Uterus (tissue), 2 donors: ENCODE measurements around the gene OR8S1.
"Not testable (repeated sequence)": the region's sequence is repeated elsewhere in the genome, so short reads cannot be mapped to it uniquely, and the experiment has no call there.

Experiments
- POLR2A ChIP-seq, 2 donors: fragments of 450-650 bp; IDR thresholded peaks; one replicate each; pipeline ENCODE4 v1.6.1; 2016; ENCODE audit warnings: antibody characterized with exemption in 2 of 2, mild to moderate bottlenecking in 1 of 2, moderate library complexity in 1 of 2
- TF ChIP-seq, protein P1 (sequence below), 4 experiments: fragments of 200-600 bp in 2 of 4; fragments of 450-650 bp in 2 of 4; sonication (generic) in 2 of 4; IDR thresholded peaks; one replicate each; pipeline ENCODE4 v1.5.1; 2016 to 2019; ENCODE audit warnings: antibody characterized with exemption in 4 of 4, mild to moderate bottlenecking in 2 of 4, moderate library complexity in 1 of 4

DNA sequence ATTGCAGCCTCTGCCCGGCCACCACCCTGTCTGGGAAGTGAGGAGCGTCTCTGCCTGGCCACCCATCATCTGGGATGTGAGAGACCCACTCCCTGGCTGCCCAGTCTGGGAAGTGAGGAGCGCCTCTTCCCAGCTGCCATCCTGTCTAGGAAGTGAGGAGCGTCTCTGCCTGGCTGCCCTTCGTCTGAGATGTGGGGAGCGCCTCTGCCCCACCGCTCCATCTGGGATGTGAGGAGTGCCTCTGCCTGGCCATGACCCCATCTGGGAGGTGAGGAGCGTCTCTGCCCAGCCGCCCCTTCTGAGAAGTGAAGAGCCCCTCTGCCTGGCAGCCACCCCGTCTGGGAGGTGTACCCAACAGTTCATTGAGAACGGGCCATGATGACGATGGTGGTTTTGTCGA is 26.2 kb downstream of the OR8S1 start:
- TF ChIP-seq POLR2A (IDR thresholded peaks at IDR 0.05), result not testable (repeated sequence)
- TF ChIP-seq, protein P1, sequence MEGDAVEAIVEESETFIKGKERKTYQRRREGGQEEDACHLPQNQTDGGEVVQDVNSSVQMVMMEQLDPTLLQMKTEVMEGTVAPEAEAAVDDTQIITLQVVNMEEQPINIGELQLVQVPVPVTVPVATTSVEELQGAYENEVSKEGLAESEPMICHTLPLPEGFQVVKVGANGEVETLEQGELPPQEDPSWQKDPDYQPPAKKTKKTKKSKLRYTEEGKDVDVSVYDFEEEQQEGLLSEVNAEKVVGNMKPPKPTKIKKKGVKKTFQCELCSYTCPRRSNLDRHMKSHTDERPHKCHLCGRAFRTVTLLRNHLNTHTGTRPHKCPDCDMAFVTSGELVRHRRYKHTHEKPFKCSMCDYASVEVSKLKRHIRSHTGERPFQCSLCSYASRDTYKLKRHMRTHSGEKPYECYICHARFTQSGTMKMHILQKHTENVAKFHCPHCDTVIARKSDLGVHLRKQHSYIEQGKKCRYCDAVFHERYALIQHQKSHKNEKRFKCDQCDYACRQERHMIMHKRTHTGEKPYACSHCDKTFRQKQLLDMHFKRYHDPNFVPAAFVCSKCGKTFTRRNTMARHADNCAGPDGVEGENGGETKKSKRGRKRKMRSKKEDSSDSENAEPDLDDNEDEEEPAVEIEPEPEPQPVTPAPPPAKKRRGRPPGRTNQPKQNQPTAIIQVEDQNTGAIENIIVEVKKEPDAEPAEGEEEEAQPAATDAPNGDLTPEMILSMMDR (IDR thresholded peaks at IDR 0.05), result not testable (repeated sequence)
